ENCODE data around the gene CRADD. TPM values are rescaled to one million over a fixed set of nuclear protein-coding genes. Genes with fewer than 3 reads are reported as not detected.

CRADD gene
- total and polyA plus RNA-seq, 2 donors (not counting 1 experiment from before 2014, with no cell fraction given): 5.8 to 15.1 TPM

GRCh38 chr12:93766371-93766770 lies 89.2 kb downstream of the CRADD start:
- no peak overlapping the region for H3K27ac Mint-ChIP-seq
- Histone ChIP-seq H3K36me3 (replicated peaks in 1 of 2; ENCODE audit: control extremely low read depth in 1 of 2, control insufficient read depth in 1 of 2, extremely low read depth in 1 of 2, insufficient read depth in 2 of 2, low read length in 1 of 2) (peaks cover 0 to 2% of the 10 kb centered on the region in 2 experiments), H4K20me1 (ENCODE audit: control insufficient read depth, insufficient read depth, low read length, poor library complexity, severe bottlenecking) (no peaks in the 10 kb centered on the region), H2AFZ (ENCODE audit: insufficient read depth, low read depth, low read length, poor library complexity, severe bottlenecking) (no peak overlapping the region), H3K9me3 (ENCODE audit: control extremely low read depth in 1 of 3, control insufficient read depth in 2 of 3, insufficient read depth in 1 of 3, low read length in 2 of 3) (no peaks in the 10 kb centered on the region), H3K4me2 (replicated peaks; ENCODE audit: low read depth, low read length, poor library complexity, severe bottlenecking) (no peak overlapping the region), H3K27me3 (replicated peaks in 1 of 4; ENCODE audit: control extremely low read depth in 1 of 4, control insufficient read depth in 3 of 4, insufficient read depth in 4 of 4, low read length in 3 of 4) (no peaks in the 10 kb centered on the region), H3K4me3 (ENCODE audit: control extremely low read depth in 1 of 5, extremely low read depth in 1 of 5, insufficient read depth in 1 of 5, low read depth in 2 of 5, low read length in 4 of 5) (no peak overlapping the region), H3K4me1 (ENCODE audit: control insufficient read depth in 2 of 2, insufficient read depth in 2 of 2, low read length in 2 of 2) (no peaks in the 10 kb centered on the region), H3K27ac (ENCODE audit: low read length in 2 of 2) (no peak overlapping the region), H3K9ac (ENCODE audit: low read length) (no peak overlapping the region), H3K79me2 (ENCODE audit: control insufficient read depth, insufficient read depth, low read length) (no peaks in the 10 kb centered on the region)
- TF ChIP-seq CTCF (IDR thresholded peaks at IDR 0.05) (no peak), EZH2 (IDR thresholded peaks at IDR 0.05; ENCODE audit: borderline replicate concordance, insufficient read depth, low read depth, low read length, poor library complexity, severe bottlenecking) (no peak)
- ChIA-PET POLR2A (interaction anchor here (0.6 kb wide), 1 partner anchor 1622 kb away, joined by 4 read pairs; no protein-coding TSS in a partner anchor), CTCF (interaction anchor here (0.6 to 4.6 kb wide), 3 partner anchors 197 to 336 kb away, joined by 3 to 41 read pairs (median 3); no protein-coding TSS in a partner anchor)
- peaks cover 27% of the 10 kb centered on the region for H3K4me1 Mint-ChIP-seq
- H3K9me3 Mint-ChIP-seq (ENCODE audit: insufficient read depth): no peaks in the 10 kb centered on the region
- H3K4me3 Mint-ChIP-seq: no peak overlapping the region
- 100% methylated on average over 1 of the region's 2 CpGs for WGBS (ENCODE audit: insufficient coverage)
- H3K27me3 Mint-ChIP-seq: no peaks in the 10 kb centered on the region
- intact Hi-C loops (cut with micrococcal nuclease): no loop called here
- DNase-seq (no peak), ATAC-seq (ENCODE audit: low read depth) (no peak)

- no peak overlapping the region for H3K4me3 Mint-ChIP-seq
- Histone ChIP-seq H3K27ac (ENCODE audit: low read length in 2 of 2) (no peak overlapping the region), H2AFZ (ENCODE audit: insufficient read depth, low read depth, low read length, poor library complexity, severe bottlenecking) (no peak overlapping the region), H3K9me3 (ENCODE audit: control extremely low read depth in 1 of 3, control insufficient read depth in 2 of 3, insufficient read depth in 1 of 3, low read length in 2 of 3) (no peaks in the 10 kb centered on the region), H3K4me3 (ENCODE audit: control extremely low read depth in 1 of 5, extremely low read depth in 1 of 5, insufficient read depth in 1 of 5, low read depth in 2 of 5, low read length in 4 of 5) (no peak overlapping the region), H3K4me2 (replicated peaks; ENCODE audit: low read depth, low read length, poor library complexity, severe bottlenecking) (no peak overlapping the region), H3K9ac (ENCODE audit: low read length) (no peak overlapping the region), H3K4me1 (ENCODE audit: control insufficient read depth in 2 of 2, insufficient read depth in 2 of 2, low read length in 2 of 2) (no peaks in the 10 kb centered on the region), H3K79me2 (ENCODE audit: control insufficient read depth, insufficient read depth, low read length) (no peaks in the 10 kb centered on the region), H3K27me3 (replicated peaks in 1 of 4; ENCODE audit: control extremely low read depth in 1 of 4, control insufficient read depth in 3 of 4, insufficient read depth in 4 of 4, low read length in 3 of 4) (no peaks in the 10 kb centered on the region), H4K20me1 (ENCODE audit: control insufficient read depth, insufficient read depth, low read length, poor library complexity, severe bottlenecking) (no peaks in the 10 kb centered on the region), H3K36me3 (replicated peaks in 1 of 2; ENCODE audit: control extremely low read depth in 1 of 2, control insufficient read depth in 1 of 2, extremely low read depth in 1 of 2, insufficient read depth in 2 of 2, low read length in 1 of 2) (peaks cover 0 to 2% of the 10 kb centered on the region in 2 experiments)
- no peaks in the 10 kb centered on the region for H3K9me3 Mint-ChIP-seq (ENCODE audit: insufficient read depth)
- no peaks in the 10 kb centered on the region for H3K27me3 Mint-ChIP-seq
- intact Hi-C loops (cut with micrococcal nuclease): no loop called here
- DNase-seq (no peak), ATAC-seq (ENCODE audit: low read depth) (no peak)
- H3K27ac Mint-ChIP-seq: no peak overlapping the region
- ChIA-PET CTCF (interaction anchor here (0.9 to 4.6 kb wide), 2 partner anchors 198 to 335 kb away, joined by 3 to 41 read pairs; no protein-coding TSS in a partner anchor), POLR2A (interaction anchor here (0.6 kb wide), 1 partner anchor 1623 kb away, joined by 4 read pairs; no protein-coding TSS in a partner anchor)
- WGBS (ENCODE audit: insufficient coverage): no CpG with 5 or more reads among the region's 6 CpGs
- peaks cover 27% of the 10 kb centered on the region for H3K4me1 Mint-ChIP-seq
- TF ChIP-seq CTCF (IDR thresholded peaks at IDR 0.05) (no peak), EZH2 (IDR thresholded peaks at IDR 0.05; ENCODE audit: borderline replicate concordance, insufficient read depth, low read depth, low read length, poor library complexity, severe bottlenecking) (no peak)
These were observed 89.8 kb downstream of the CRADD start for GRCh38 chr12:93766796-93767523.
